ENCODE measurements around the gene MED29. TPM values are rescaled to one million over a fixed set of nuclear protein-coding genes. Genes with fewer than 3 reads are reported as not detected.
A peak's percentile ranks its signal among the peaks of the same experiment; 100 is the strongest.

Gene MED29
- 37.3 and 40.3 TPM in 2 replicates for total RNA-seq
- long read RNA-seq, transcript MED29-201 (4 exons, 3,653 nt), result major isoform, 5 of 10 reads
- long read RNA-seq, partial matches to known transcripts, result 1 of 10 reads
- long read RNA-seq, other reads (novel, unspliced or antisense), result 4 of 10 reads

DNA sequence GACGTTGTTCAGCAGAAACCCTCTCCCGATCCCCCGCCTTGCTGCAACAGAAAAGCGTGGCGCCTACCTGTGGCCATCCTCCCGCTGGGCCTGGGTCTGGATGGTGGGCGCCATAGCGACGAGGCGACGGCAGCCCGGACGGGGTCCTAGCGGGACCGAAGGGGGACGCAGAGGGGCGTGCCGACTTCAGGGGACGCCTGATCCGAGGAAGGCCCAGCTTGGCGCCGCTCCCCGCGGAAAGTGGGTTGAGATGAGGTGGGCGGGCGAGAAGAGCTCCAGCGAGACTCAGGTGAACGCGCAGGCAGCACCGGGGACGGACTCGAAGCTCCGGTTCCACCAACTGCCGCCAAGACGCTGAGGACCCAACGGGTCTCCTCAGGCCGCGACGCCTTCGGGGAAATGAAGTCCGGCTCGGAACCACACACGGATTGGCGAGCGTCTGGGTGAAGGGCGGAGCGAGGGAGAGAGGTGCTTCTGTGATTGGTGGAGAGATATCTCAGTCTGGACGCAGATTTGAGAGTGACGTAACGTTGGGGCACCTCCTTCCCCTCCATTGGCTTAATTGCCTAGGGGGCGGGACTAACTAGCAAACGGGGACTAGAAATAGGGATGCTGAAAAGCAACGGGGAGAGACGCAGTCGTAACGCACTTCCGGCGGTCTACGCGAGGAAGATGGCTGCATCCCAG, at the start of gene MED29, which contains the start of gene PAF1:
MED29 (plus strand) TSS at position 628 of the 687 bp plus-strand sequence; CDS start at position 673, 45 bp downstream.
PAF1 (minus strand) TSS at position 356 of the 687 bp plus-strand sequence; CDS start at position 114, 242 bp downstream.
- Mint-ChIP-seq H3K9me3 (no peaks in the 10 kb centered on the region), H3K27me3 (ENCODE audit: low read depth) (peaks cover 3% of the 10 kb centered on the region), H3K27ac (ENCODE audit: unreplicated experiment) (peak within 1 kb of the TSS; percentile 100), H3K36me3 (ENCODE audit: low read depth) (peaks cover 20% of the 10 kb centered on the region), H3K4me3 (peak within 1 kb of the TSS; percentile 92), H3K4me1 (peaks cover 21% of the 10 kb centered on the region)
- peak; percentile 33 for TF ChIP-seq CTCF (conservative IDR thresholded peaks at IDR 0.05)
- DNase-seq (ENCODE audit: low read depth, low spot score), result peak; percentile 83

DNA sequence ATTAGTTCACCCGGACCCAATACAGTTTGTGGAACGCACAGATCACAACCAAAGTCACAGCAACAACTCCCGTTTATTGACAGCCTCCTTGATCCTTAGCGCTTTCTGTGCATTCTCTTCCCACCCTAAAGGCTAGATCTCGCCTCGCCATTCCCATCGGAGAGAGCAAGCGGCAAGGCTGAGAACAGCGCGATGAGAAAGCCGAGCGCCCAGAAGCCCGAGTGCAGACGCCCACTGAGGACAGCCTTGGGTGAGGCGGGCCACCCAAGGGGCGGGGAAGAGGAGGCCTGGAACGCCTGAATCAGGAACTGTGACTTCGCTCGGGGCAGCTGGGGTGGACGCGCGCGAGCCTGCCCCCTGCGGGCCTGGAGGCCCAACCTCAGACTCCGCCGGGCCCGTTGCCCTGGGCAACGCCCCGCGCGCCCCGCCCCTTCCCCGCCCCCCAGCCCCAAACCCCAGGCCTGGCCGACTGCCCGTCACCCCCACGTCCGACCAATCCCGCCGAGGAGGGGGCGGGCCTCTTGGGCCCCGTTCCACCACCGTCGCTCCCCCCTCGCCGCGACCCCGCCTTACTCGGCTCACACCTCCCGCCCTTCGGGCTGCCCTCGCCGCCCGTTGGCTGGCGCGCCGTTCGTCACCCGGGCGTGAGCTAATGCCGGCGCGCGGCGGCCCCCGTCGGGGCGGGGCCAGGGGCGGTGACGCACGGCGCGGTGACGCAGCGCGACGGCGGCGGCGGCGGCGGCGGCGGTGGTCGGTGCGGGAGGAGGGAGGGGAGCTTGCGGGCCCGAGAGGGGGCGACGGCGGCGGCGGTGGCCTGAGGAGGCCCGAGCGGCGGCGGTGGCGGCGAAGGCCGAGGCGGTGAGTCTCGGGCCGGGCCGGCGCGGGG, 49.2 kb upstream of the MED29 start, which contains the start of gene SAMD4B:
SAMD4B (plus strand) TSS at position 703 of the 886 bp plus-strand sequence. CDS start 14,473 bp downstream, outside the sequence.
- Mint-ChIP-seq H3K27me3 (ENCODE audit: low read depth) (peaks cover 3% of the 10 kb centered on the region), H3K27ac (ENCODE audit: unreplicated experiment) (peak within 1 kb of the TSS; percentile 92), H3K36me3 (ENCODE audit: low read depth) (peaks cover 6% of the 10 kb centered on the region), H3K9me3 (no peaks in the 10 kb centered on the region), H3K4me1 (peaks cover 44% of the 10 kb centered on the region), H3K4me3 (peak within 1 kb of the TSS; percentile 99)
- DNase-seq (ENCODE audit: low read depth, low spot score), result peak; percentile 96
- TF ChIP-seq CTCF (conservative IDR thresholded peaks at IDR 0.05), result peak; percentile 86

DNA sequence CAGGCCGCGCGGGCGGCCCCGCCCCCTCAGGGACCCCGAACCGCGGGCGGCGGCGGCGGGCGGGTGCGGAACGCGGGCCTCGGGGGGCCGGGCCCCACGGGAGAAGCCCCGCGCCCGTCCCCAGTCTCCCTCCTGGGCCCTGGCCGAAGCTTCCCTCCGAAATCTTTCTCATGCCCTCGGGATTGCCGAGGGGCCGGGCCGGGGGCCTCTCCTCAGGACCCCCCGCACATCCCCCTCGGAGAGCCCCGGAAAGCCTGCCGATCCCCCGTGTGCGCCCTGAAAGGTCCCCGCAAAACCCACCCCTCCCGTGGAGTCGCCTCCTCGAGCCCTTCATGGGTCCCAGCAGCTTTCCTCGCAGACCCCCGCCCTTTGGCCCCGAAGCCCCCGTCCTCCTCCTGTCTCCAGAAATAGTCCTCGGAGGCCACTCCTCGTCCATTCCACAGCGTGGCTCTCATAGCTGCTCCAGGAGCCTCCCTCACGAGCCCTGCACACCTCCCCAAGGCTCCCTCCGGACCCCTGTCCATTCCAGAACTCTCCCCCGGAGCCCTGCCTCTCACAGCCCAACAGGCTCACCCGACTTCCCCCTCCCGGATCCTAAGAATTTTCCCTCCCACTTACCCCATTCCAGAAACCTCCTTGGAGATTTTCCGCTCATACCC, 48.4 kb upstream of the MED29 start:
- peaks cover 3% of the 10 kb centered on the region for H3K27me3 Mint-ChIP-seq (ENCODE audit: low read depth)
- peaks cover 46% of the 10 kb centered on the region for H3K4me1 Mint-ChIP-seq
- DNase-seq (ENCODE audit: low read depth, low spot score), result no peak
- no peaks in the 10 kb centered on the region for H3K9me3 Mint-ChIP-seq
- no peak for TF ChIP-seq CTCF (conservative IDR thresholded peaks at IDR 0.05)
- H3K4me3 Mint-ChIP-seq, result peak overlapping the region; percentile 91
- H3K27ac Mint-ChIP-seq (ENCODE audit: unreplicated experiment), result peak overlapping the region; percentile 92
- peaks cover 10% of the 10 kb centered on the region for H3K36me3 Mint-ChIP-seq (ENCODE audit: low read depth)

GRCh38 chr19:39345956-39346355, 45.2 kb upstream of the MED29 start:
- H3K4me3 Mint-ChIP-seq, result peak overlapping the region; percentile 91
- peak overlapping the region; percentile 83 for H3K27ac Mint-ChIP-seq (ENCODE audit: unreplicated experiment)
- peaks cover 45% of the 10 kb centered on the region for H3K4me1 Mint-ChIP-seq
- peak; percentile 30 for TF ChIP-seq CTCF (conservative IDR thresholded peaks at IDR 0.05)
- H3K9me3 Mint-ChIP-seq, result no peaks in the 10 kb centered on the region
- H3K27me3 Mint-ChIP-seq (ENCODE audit: low read depth), result peaks cover 3% of the 10 kb centered on the region
- H3K36me3 Mint-ChIP-seq (ENCODE audit: low read depth), result peaks cover 11% of the 10 kb centered on the region
- DNase-seq (ENCODE audit: low read depth, low spot score), result no peak

Measured in neural crest cell (in vitro differentiated cells).